ENCODE results near the gene SSNA1.

Gene SSNA1

GRCh38 chr9:137228968-137229896, 40.8 kb downstream of the SSNA1 start:
- ChIA-PET CTCF (interaction anchor here (0.6 to 5.6 kb wide), 9 partner anchors 8 to 333 kb away, joined by 3 to 69 read pairs (median 3); partner anchors contain the start of gene NPDC1), POLR2A (interaction anchor here (0.6 to 17.2 kb wide), 6 partner anchors 12 to 159 kb away, joined by 3 to 304 read pairs (median 8); partner anchors contain the start of genes NDOR1, SAPCD2, SSNA1 and TMEM203)
- Histone ChIP-seq H3K4me3 (ENCODE audit: low read depth, low read length) (no peak overlapping the region), H3K36me3 (ENCODE audit: control insufficient read depth in 2 of 2, insufficient read depth in 1 of 2, low read length in 2 of 2) (no peaks in the 10 kb centered on the region), H3K9me3 (ENCODE audit: control insufficient read depth, insufficient read depth, low read depth, low read length) (no peaks in the 10 kb centered on the region), H3K4me1 (ENCODE audit: control insufficient read depth, insufficient read depth, low read length) (no peaks in the 10 kb centered on the region), H3K27ac (ENCODE audit: extremely low read depth, low read depth, low read length) (no peak overlapping the region)
- peak; percentile 82 for TF ChIP-seq ZNF335 (tag by site-specific recombination; conservative IDR thresholded peaks at IDR 0.05)
- peak; percentile 84 for TF ChIP-seq ZFHX2 (tag by site-specific recombination; conservative IDR thresholded peaks at IDR 0.05)
- 0 out of 2 replicates have a peak, but pooled peaks have one; percentile 10 for TF ChIP-seq HIC1 (tag by site-specific recombination; IDR thresholded peaks at IDR 0.05)
- peak; percentile 85 for TF ChIP-seq EGR2 (tag by site-specific recombination; IDR thresholded peaks at IDR 0.05; ENCODE audit: low read depth)
- TF ChIP-seq ZNF571 (tag by site-specific recombination; IDR thresholded peaks at IDR 0.05): no peak

GRCh38 chr9:137229903-137230704, 41.6 kb downstream of the SSNA1 start:
- H3K36me3 ChIP-seq (ENCODE audit: control insufficient read depth in 2 of 2, insufficient read depth in 1 of 2, low read length in 2 of 2): no peaks in the 10 kb centered on the region
- H3K27ac ChIP-seq (ENCODE audit: extremely low read depth, low read depth, low read length): no peak overlapping the region
- TF ChIP-seq ZNF837 (tag by site-specific recombination; IDR thresholded peaks at IDR 0.05) (no peak), PATZ1 (tag by site-specific recombination; IDR thresholded peaks at IDR 0.05) (peak; percentile 19; the same call in 1 of the 2 replicates), ZBTB26 (tag by site-specific recombination; optimal IDR thresholded peaks at IDR 0.05) (no peak), ZBTB8A (tag by site-specific recombination; IDR thresholded peaks at IDR 0.05) (0 out of 2 replicates have a peak, but pooled peaks have one; percentile 29), GLIS1 (tag by site-specific recombination; IDR thresholded peaks at IDR 0.05) (peak; percentile 67), PRDM10 (tag by site-specific recombination; IDR thresholded peaks at IDR 0.05) (peak; percentile 59), ZSCAN16 (tag by site-specific recombination; IDR thresholded peaks at IDR 0.05) (no peak), BCL11A (tag by site-specific recombination; IDR thresholded peaks at IDR 0.05; ENCODE audit: low read depth) (no peak), ZNF350 (tag by site-specific recombination; IDR thresholded peaks at IDR 0.05) (no peak), GFI1B (tag by site-specific recombination; IDR thresholded peaks at IDR 0.05) (no peak), KLF1 (tag by site-specific recombination; IDR thresholded peaks at IDR 0.05) (peak; percentile 44), ZIC2 (tag by site-specific recombination; IDR thresholded peaks at IDR 0.05) (peak; percentile 86), ZNF138 (tag by site-specific recombination; IDR thresholded peaks at IDR 0.05; ENCODE audit: borderline replicate concordance) (no peak), ZNF302 (tag by site-specific recombination; IDR thresholded peaks at IDR 0.05; ENCODE audit: low read depth) (no peak), SETDB1 (IDR thresholded peaks at IDR 0.05; ENCODE audit: insufficient read length, low read length) (no peak), ZBTB17 (tag by site-specific recombination; IDR thresholded peaks at IDR 0.05) (no peak), ZNF600 (tag by site-specific recombination; IDR thresholded peaks at IDR 0.05) (peak; percentile 80), GLIS2 (tag by site-specific recombination; IDR thresholded peaks at IDR 0.05) (peak; percentile 49)
- H3K4me3 ChIP-seq (ENCODE audit: low read depth, low read length): no peak overlapping the region
- ChIA-PET POLR2A (interaction anchor here (0.6 to 17.2 kb wide), 6 partner anchors 11 to 160 kb away, joined by 3 to 304 read pairs (median 8); partner anchors contain the start of genes NDOR1, SAPCD2, SSNA1 and TMEM203), CTCF (interaction anchor here (0.6 to 5.6 kb wide), 7 partner anchors 50 to 332 kb away, joined by 3 to 69 read pairs (median 3); partner anchors contain the start of gene NPDC1)
- no peaks in the 10 kb centered on the region for H3K4me1 ChIP-seq (ENCODE audit: control insufficient read depth, insufficient read depth, low read length)
- no peaks in the 10 kb centered on the region for H3K9me3 ChIP-seq (ENCODE audit: control insufficient read depth, insufficient read depth, low read depth, low read length)

Measured in HEK293 (cell line).